Astrocyte (in vitro differentiated cells and primary cell): Measurements from ENCODE around the gene LIF. TPM values are rescaled to one million over a fixed set of nuclear protein-coding genes. Genes with fewer than 3 reads are reported as not detected.

Source experiments
- DNase-seq: peaks from one replicate; pipeline ENCODE4 v3.0.0-alpha.2; 2010; ENCODE audit warnings: low read depth
- FAIRE-seq: peaks from 2 replicates; lab custom pipeline; 2011; peaks lifted over from hg19 to GRCh38; lab: Jason Lieb, UNC
- H2AFZ ChIP-seq: 2 replicates; pipeline ENCODE4 v1.6.0; 2012; ENCODE audit warnings: low read depth, low read length, inconsistent platforms
- H3K27ac ChIP-seq: 2 replicates; pipeline ENCODE4 v1.5.1; 2011; ENCODE audit warnings: low read depth, low read length, inconsistent platforms
- H3K27me3 ChIP-seq: 2 replicates; pipeline ENCODE4 v1.6.0; 2011; ENCODE audit warnings: low read length, inconsistent platforms; ENCODE audit not compliant: insufficient read depth
- H3K36me3 ChIP-seq: 2 replicates; pipeline ENCODE4 v1.5.1; 2011; ENCODE audit warnings: low read length, inconsistent platforms; ENCODE audit not compliant: insufficient read depth
- H3K4me1 ChIP-seq: 2 replicates; pipeline ENCODE4 v1.5.1; 2011; ENCODE audit warnings: low read length, inconsistent platforms; ENCODE audit not compliant: insufficient read depth
- H3K4me2 ChIP-seq: 2 replicates; pipeline ENCODE4 v1.6.0; 2012; ENCODE audit warnings: low read length, inconsistent platforms
- H3K4me3 ChIP-seq: 2 replicates; pipeline ENCODE4 v1.5.1; 2011; ENCODE audit warnings: low read depth, mild to moderate bottlenecking, low read length, inconsistent platforms; ENCODE audit not compliant: insufficient read depth
- H3K79me2 ChIP-seq: 2 replicates; pipeline ENCODE4 v1.6.0; 2012; ENCODE audit warnings: mild to moderate bottlenecking, low read length, inconsistent platforms; ENCODE audit not compliant: insufficient read depth
- H3K9ac ChIP-seq: 2 replicates; pipeline ENCODE4 v1.6.0; 2012; ENCODE audit warnings: mild to moderate bottlenecking, low read length, inconsistent platforms
- H3K9me3 ChIP-seq: 2 replicates; pipeline ENCODE4 v1.5.1; 2012; ENCODE audit warnings: low read depth, mild to moderate bottlenecking, low read length, inconsistent platforms; ENCODE audit not compliant: insufficient read depth
- H4K20me1 ChIP-seq: 2 replicates; pipeline ENCODE4 v1.6.0; 2012; ENCODE audit warnings: low read length, inconsistent platforms; ENCODE audit not compliant: insufficient read depth
- H3K27ac Mint-ChIP-seq: one replicate; pipeline ENCODE4 v1.8.0; 2021; ENCODE audit warnings: mild to moderate bottlenecking, mixed read lengths; ENCODE audit not compliant: unreplicated experiment
- H3K27me3 Mint-ChIP-seq: one replicate; pipeline ENCODE4 v1.8.0; 2021; ENCODE audit warnings: low read depth, mixed read lengths; ENCODE audit not compliant: unreplicated experiment
- H3K36me3 Mint-ChIP-seq: one replicate; pipeline ENCODE4 v1.8.0; 2021; ENCODE audit warnings: low read depth, mixed read lengths; ENCODE audit not compliant: unreplicated experiment
- H3K4me1 Mint-ChIP-seq: one replicate; pipeline ENCODE4 v1.8.0; 2021; ENCODE audit warnings: low read depth, mixed read lengths; ENCODE audit not compliant: unreplicated experiment
- H3K4me3 Mint-ChIP-seq: one replicate; pipeline ENCODE4 v1.8.0; 2021; ENCODE audit warnings: mild to moderate bottlenecking, moderate library complexity, mixed read lengths; ENCODE audit not compliant: unreplicated experiment
- H3K9me3 Mint-ChIP-seq: one replicate; pipeline ENCODE4 v1.8.0; 2021; ENCODE audit warnings: mild to moderate bottlenecking, mixed read lengths; ENCODE audit not compliant: unreplicated experiment
- CTCF ChIP-seq: IDR thresholded peaks from 2 replicates; pipeline ENCODE4 v1.5.1; 2011; ENCODE audit warnings: low read depth, mild to moderate bottlenecking, inconsistent platforms, low read length, moderate library complexity; ENCODE audit not compliant: insufficient read depth
- EZH2 ChIP-seq: IDR thresholded peaks from 2 replicates; pipeline ENCODE4 v1.6.1; 2012; ENCODE audit warnings: mild to moderate bottlenecking, low read length, inconsistent platforms; ENCODE audit not compliant: insufficient read depth
- total RNA-seq: library from RNA; stranded (reverse); gene quantifications from 2 replicates; pipeline ENCODE4 v1.2.1, GENCODE V29; 2021

Gene LIF
- total RNA-seq, 1 donor from 2014 or later, result 63.3 TPM

- peaks cover 4% of the 10 kb centered on the region for H3K4me1 Mint-ChIP-seq
- peak overlapping the region; percentile 98 for H3K4me2 ChIP-seq
- H3K27ac Mint-ChIP-seq, result peak overlapping the region; percentile 89
- peaks cover 33% of the 10 kb centered on the region for H3K4me1 ChIP-seq
- H3K9me3 Mint-ChIP-seq, result no peaks in the 10 kb centered on the region
- H3K4me3 Mint-ChIP-seq, result peak overlapping the region; percentile 87
- no peak overlapping the region for H2AFZ ChIP-seq
- H3K9ac ChIP-seq, result peak overlapping the region; percentile 89
- H3K4me3 ChIP-seq, result peak overlapping the region; percentile 68
- peaks cover 3% of the 10 kb centered on the region for H3K79me2 ChIP-seq
- H3K27ac ChIP-seq, result peak overlapping the region; percentile 54
- H3K9me3 ChIP-seq, result no peaks in the 10 kb centered on the region
- no peak for TF ChIP-seq EZH2
- TF ChIP-seq CTCF, result peak; percentile 75
- H3K27me3 Mint-ChIP-seq, result no peaks in the 10 kb centered on the region
- peaks cover 18% of the 10 kb centered on the region for H4K20me1 ChIP-seq
- H3K36me3 ChIP-seq, result peaks cover 4% of the 10 kb centered on the region
- H3K36me3 Mint-ChIP-seq, result peaks cover 14% of the 10 kb centered on the region
- H3K27me3 ChIP-seq, result no peaks in the 10 kb centered on the region
- DNase-seq (peak; percentile 82), FAIRE-seq (no peak)
These were observed 41.3 kb upstream of the LIF start for GRCh38 chr22:30287648-30288418.

GRCh38 chr22:30286813-30287647 is 40.5 kb upstream of the LIF start:
- H3K27me3 Mint-ChIP-seq, result no peaks in the 10 kb centered on the region
- peaks cover 18% of the 10 kb centered on the region for H4K20me1 ChIP-seq
- H3K27ac ChIP-seq, result no peak overlapping the region
- FAIRE-seq (no peak), DNase-seq (no peak)
- peaks cover 3% of the 10 kb centered on the region for H3K79me2 ChIP-seq
- no peaks in the 10 kb centered on the region for H3K27me3 ChIP-seq
- no peak overlapping the region for H3K27ac Mint-ChIP-seq
- H3K4me1 Mint-ChIP-seq, result peaks cover 7% of the 10 kb centered on the region
- H3K4me3 Mint-ChIP-seq, result no peak overlapping the region
- no peak overlapping the region for H3K4me2 ChIP-seq
- H3K36me3 Mint-ChIP-seq, result peaks cover 15% of the 10 kb centered on the region
- no peak overlapping the region for H3K4me3 ChIP-seq
- no peak overlapping the region for H3K9ac ChIP-seq
- no peaks in the 10 kb centered on the region for H3K9me3 Mint-ChIP-seq
- H3K4me1 ChIP-seq, result peaks cover 33% of the 10 kb centered on the region
- TF ChIP-seq CTCF (peak; percentile 68), EZH2 (no peak)
- no peak overlapping the region for H2AFZ ChIP-seq
- H3K9me3 ChIP-seq, result no peaks in the 10 kb centered on the region
- H3K36me3 ChIP-seq, result no peaks in the 10 kb centered on the region
